ENCODE results near the gene ADPRS.

Gene ADPRS

DNA sequence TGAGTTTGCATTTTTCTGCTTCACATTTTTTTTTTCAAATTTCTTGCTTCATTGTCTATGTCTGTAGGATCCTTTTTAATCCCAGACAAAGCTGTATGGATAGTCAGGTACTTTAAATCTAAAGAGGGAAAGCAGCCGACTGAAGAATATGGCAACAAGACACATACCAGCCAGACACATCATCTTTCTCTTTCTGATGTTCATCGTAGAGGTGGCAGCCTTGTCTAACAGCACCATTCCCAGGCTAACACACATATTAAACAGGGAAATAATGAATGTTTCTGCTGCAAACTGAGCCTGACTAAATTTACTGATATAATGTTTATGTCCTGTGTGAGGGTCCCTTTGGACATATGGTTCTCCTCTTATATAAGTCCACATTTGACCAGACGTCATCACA lies 8.5 kb upstream of the ADPRS start:
- Histone ChIP-seq H3K4me1 (ENCODE audit: control insufficient read depth, insufficient read depth, low read length) (peaks cover 8% of the 10 kb centered on the region), H3K36me3 (ENCODE audit: control insufficient read depth, insufficient read depth, low read length) (no peaks in the 10 kb centered on the region), H3K9me3 (ENCODE audit: control insufficient read depth, low read length) (no peaks in the 10 kb centered on the region), H3K27me3 (ENCODE audit: control insufficient read depth, insufficient read depth, low read length, poor library complexity, severe bottlenecking) (peaks cover 3% of the 10 kb centered on the region), H3K27ac (ENCODE audit: insufficient read depth, low read depth, low read length, poor library complexity, severe bottlenecking) (no peak overlapping the region), H3K4me3 (ENCODE audit: insufficient read depth, low read depth, low read length) (no peak overlapping the region)
- 79 to 89% methylated on average over 3 of the region's 3 CpGs for WGBS, 2 experiments

DNA sequence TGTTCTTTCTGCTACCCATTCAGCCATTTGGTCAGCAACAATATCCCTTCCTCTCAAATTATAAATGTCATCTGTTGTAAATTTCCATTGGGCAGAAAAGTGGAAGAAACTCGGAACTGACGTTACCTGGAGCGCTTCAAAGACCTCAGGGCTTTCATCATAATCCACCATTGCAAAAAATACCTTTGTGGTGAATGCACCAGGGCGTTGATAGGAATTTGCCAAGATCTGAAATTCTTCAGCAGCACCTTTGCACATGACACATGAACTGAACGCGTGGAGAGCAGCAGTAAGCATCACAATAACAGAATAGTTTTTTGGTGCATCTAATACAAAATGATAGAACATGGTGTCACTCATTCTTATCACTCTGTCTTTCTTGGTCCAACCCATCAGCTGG lies 7.9 kb upstream of the ADPRS start:
- no peaks in the 10 kb centered on the region for H3K9me3 ChIP-seq (ENCODE audit: control insufficient read depth, low read length)
- H3K27me3 ChIP-seq (ENCODE audit: control insufficient read depth, insufficient read depth, low read length, poor library complexity, severe bottlenecking), result peaks cover 3% of the 10 kb centered on the region
- no peak overlapping the region for H3K27ac ChIP-seq (ENCODE audit: insufficient read depth, low read depth, low read length, poor library complexity, severe bottlenecking)
- H3K4me3 ChIP-seq (ENCODE audit: insufficient read depth, low read depth, low read length), result no peak overlapping the region
- H3K4me1 ChIP-seq (ENCODE audit: control insufficient read depth, insufficient read depth, low read length), result peaks cover 8% of the 10 kb centered on the region
- no peaks in the 10 kb centered on the region for H3K36me3 ChIP-seq (ENCODE audit: control insufficient read depth, insufficient read depth, low read length)
- WGBS, 2 experiments, result 89 to 93% methylated on average over 6 of the region's 6 CpGs

DNA sequence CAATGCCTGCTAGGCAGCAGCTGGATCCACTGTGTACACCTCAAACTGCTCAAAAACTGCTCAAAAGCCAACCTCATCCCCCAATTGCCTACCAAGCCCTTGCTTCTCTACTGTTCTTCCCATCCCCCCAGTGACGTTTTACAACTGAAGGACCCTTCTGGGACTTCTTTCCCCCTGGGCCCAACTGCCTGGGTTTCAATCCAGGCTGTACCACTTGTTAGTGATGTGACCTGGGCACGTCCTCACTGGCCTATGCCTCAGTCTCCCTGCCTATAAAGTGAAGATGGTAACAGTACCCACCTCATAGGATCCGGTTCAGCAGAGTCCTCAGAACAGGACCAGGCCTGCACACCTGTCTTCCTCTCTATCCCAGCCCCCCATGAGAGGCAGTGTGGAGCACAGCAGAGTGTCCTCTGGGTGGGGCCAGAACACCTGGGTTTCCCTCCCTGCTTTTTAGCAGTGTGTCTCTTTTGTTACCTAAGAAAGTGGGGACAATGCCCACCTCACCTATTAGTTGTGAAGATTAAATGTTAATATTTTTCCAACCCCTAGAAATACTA lies 6.7 kb upstream of the ADPRS start:
- WGBS, 2 experiments, result 75 to 80% methylated on average over 3 of the region's 3 CpGs

DNA sequence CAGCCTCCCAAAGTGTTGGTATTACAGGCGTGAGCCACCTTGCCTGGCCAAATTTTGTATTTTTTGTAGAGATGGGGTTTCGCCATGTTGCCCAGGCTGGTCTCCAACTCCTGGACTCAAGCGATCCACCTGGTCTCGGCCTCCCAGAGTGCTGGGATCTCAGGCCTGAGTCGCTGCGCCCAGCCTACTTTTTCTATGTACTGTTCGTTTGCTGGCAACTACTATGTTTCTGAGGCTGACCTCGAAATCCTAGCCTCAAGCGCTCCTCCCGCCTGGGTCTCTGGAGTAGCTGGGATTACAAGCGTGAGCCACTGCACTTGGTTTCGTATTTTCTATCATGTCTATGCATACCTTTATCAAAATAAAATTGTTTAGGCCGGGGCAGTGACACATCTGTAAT lies 5.5 kb upstream of the ADPRS start:
- H3K36me3 ChIP-seq (ENCODE audit: control insufficient read depth, insufficient read depth, low read length), result peaks cover 5% of the 10 kb centered on the region

More for the DNA sequence above, 6.7 kb upstream of the ADPRS start:
- Histone ChIP-seq H3K4me3 (ENCODE audit: insufficient read depth, low read depth, low read length) (no peak overlapping the region), H3K9me3 (ENCODE audit: control insufficient read depth, low read length) (no peaks in the 10 kb centered on the region), H3K27me3 (ENCODE audit: control insufficient read depth, insufficient read depth, low read length, poor library complexity, severe bottlenecking) (peaks cover 3% of the 10 kb centered on the region), H3K36me3 (ENCODE audit: control insufficient read depth, insufficient read depth, low read length) (no peaks in the 10 kb centered on the region), H3K27ac (ENCODE audit: insufficient read depth, low read depth, low read length, poor library complexity, severe bottlenecking) (no peak overlapping the region), H3K4me1 (ENCODE audit: control insufficient read depth, insufficient read depth, low read length) (peaks cover 8% of the 10 kb centered on the region)

DNA sequence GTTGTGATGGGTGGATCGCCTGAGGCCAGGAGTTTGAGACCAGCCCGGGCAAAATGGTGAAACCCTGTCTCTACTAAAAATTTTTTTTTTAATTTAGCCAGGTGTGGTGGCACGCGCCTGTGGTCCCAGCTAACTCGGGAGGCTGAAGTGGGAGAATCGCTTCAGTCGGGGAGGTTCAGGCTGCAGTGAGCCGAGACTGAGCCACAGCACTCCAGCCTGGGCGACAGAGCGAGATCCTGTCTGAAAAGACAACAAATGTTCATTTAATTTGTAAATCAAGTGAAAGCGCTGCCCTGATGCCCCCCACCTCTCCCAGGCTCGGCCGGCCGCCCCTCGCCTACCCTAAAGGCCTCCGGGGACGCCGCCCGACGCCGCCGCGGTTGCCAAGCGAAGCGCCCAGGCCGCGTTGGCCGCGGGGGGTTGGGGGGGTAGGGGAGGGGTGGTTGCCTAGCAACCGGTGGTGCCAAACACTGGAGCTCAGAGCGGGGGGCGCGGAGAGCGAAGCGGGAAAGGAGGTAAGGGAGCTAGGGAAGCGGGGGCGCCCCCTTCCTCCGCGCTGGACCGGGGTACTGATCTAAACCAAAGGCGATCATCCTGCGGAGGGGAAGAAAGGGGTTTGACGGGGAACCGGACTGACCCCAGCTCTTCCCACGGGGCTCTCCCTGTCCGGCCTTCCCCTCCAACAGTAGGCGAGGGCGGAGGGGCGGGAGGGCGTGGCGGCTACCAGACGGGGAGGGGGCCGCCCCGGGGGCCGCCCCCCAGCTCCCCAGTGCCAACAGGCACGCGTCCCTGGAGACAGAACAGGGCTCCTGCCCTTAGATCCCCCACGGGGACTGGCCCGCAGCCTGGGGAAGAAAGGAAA lies 4.8 kb upstream of the ADPRS start, which contains the start of gene TEKT2:
TEKT2 (plus strand) TSS at position 460 of the 862 bp plus-strand sequence. CDS start 828 bp downstream, outside the sequence.
- Histone ChIP-seq H3K27ac (ENCODE audit: insufficient read depth, low read depth, low read length, poor library complexity, severe bottlenecking) (peak within 1 kb of the TSS; percentile 80), H3K27me3 (ENCODE audit: control insufficient read depth, insufficient read depth, low read length, poor library complexity, severe bottlenecking) (peaks cover 3% of the 10 kb centered on the region), H3K4me3 (ENCODE audit: insufficient read depth, low read depth, low read length) (peak within 1 kb of the TSS; percentile 70), H3K36me3 (ENCODE audit: control insufficient read depth, insufficient read depth, low read length) (peaks cover 5% of the 10 kb centered on the region), H3K9me3 (ENCODE audit: control insufficient read depth, low read length) (no peaks in the 10 kb centered on the region), H3K4me1 (ENCODE audit: control insufficient read depth, insufficient read depth, low read length) (peaks cover 8% of the 10 kb centered on the region)
- WGBS, 2 experiments, result 11% methylated on average over 59 of the region's 59 CpGs

More for the DNA sequence above, 5.5 kb upstream of the ADPRS start:
- Histone ChIP-seq H3K4me3 (ENCODE audit: insufficient read depth, low read depth, low read length) (no peak overlapping the region), H3K27ac (ENCODE audit: insufficient read depth, low read depth, low read length, poor library complexity, severe bottlenecking) (no peak overlapping the region), H3K4me1 (ENCODE audit: control insufficient read depth, insufficient read depth, low read length) (peaks cover 8% of the 10 kb centered on the region), H3K9me3 (ENCODE audit: control insufficient read depth, low read length) (no peaks in the 10 kb centered on the region), H3K27me3 (ENCODE audit: control insufficient read depth, insufficient read depth, low read length, poor library complexity, severe bottlenecking) (peaks cover 3% of the 10 kb centered on the region)
- 86 to 88% methylated on average over 13 of the region's 13 CpGs for WGBS, 2 experiments

DNA sequence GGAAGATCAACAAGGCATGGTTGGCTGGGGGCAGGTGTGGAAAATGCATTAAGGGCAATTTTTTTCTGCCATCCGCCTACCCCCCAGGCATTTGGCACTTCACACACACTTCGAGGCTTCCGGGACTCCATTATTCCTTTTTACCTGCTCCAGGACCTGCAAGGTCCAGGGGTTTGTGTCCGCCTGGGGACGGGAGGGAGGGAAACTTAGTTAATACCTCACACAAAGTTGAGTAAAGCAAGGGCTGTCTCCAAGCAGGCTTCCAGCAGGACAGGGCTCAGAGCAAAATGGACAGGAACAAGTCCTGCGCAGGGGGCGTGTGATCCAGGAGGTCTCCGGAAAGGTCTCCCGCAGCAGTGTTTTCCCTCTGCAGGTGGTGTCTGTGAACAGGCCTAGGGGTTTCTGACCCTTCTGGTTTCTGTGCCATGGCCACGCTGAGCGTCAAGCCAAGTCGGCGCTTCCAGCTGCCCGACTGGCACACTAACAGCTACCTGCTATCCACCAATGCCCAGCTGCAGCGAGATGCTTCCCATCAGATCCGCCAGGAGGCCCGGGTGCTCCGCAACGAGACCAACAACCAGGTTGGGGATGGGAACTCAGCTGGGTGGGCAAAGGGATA lies 4.1 kb upstream of the ADPRS start:
- H3K9me3 ChIP-seq (ENCODE audit: control insufficient read depth, low read length), result no peaks in the 10 kb centered on the region
- WGBS, 2 experiments, result 72 to 73% methylated on average over 19 of the region's 19 CpGs
- peaks cover 5% of the 10 kb centered on the region for H3K36me3 ChIP-seq (ENCODE audit: control insufficient read depth, insufficient read depth, low read length)
- H3K27me3 ChIP-seq (ENCODE audit: control insufficient read depth, insufficient read depth, low read length, poor library complexity, severe bottlenecking), result peaks cover 3% of the 10 kb centered on the region
- peaks cover 11% of the 10 kb centered on the region for H3K4me1 ChIP-seq (ENCODE audit: control insufficient read depth, insufficient read depth, low read length)
- H3K4me3 ChIP-seq (ENCODE audit: insufficient read depth, low read depth, low read length), result peak overlapping the region; percentile 70
- H3K27ac ChIP-seq (ENCODE audit: insufficient read depth, low read depth, low read length, poor library complexity, severe bottlenecking), result peak overlapping the region; percentile 80

DNA sequence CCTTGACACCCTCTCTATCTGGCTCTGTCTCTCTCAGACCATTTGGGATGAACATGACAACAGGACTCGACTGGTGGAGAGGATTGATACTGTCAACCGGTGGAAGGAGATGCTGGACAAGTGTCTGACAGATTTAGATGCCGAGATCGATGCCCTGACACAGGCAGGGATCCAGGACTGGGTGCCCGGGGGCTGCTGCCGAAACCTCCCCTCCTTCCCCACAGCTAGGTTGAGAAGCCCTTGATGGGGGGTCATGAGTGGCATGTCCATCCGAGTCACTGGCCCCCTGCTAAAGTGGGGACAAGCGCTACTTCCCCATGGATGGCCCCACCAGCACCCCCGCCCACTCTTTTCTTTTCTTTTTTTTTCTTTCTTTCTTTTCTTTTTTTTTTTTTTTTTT lies 3.6 kb upstream of the ADPRS start:
- Histone ChIP-seq H3K36me3 (ENCODE audit: control insufficient read depth, insufficient read depth, low read length) (peaks cover 6% of the 10 kb centered on the region), H3K27ac (ENCODE audit: insufficient read depth, low read depth, low read length, poor library complexity, severe bottlenecking) (no peak overlapping the region), H3K4me1 (ENCODE audit: control insufficient read depth, insufficient read depth, low read length) (peaks cover 16% of the 10 kb centered on the region), H3K9me3 (ENCODE audit: control insufficient read depth, low read length) (no peaks in the 10 kb centered on the region), H3K4me3 (ENCODE audit: insufficient read depth, low read depth, low read length) (peak overlapping the region; percentile 70), H3K27me3 (ENCODE audit: control insufficient read depth, insufficient read depth, low read length, poor library complexity, severe bottlenecking) (peaks cover 3% of the 10 kb centered on the region)
- WGBS, 2 experiments, result 94 to 96% methylated on average over 9 of the region's 9 CpGs

DNA sequence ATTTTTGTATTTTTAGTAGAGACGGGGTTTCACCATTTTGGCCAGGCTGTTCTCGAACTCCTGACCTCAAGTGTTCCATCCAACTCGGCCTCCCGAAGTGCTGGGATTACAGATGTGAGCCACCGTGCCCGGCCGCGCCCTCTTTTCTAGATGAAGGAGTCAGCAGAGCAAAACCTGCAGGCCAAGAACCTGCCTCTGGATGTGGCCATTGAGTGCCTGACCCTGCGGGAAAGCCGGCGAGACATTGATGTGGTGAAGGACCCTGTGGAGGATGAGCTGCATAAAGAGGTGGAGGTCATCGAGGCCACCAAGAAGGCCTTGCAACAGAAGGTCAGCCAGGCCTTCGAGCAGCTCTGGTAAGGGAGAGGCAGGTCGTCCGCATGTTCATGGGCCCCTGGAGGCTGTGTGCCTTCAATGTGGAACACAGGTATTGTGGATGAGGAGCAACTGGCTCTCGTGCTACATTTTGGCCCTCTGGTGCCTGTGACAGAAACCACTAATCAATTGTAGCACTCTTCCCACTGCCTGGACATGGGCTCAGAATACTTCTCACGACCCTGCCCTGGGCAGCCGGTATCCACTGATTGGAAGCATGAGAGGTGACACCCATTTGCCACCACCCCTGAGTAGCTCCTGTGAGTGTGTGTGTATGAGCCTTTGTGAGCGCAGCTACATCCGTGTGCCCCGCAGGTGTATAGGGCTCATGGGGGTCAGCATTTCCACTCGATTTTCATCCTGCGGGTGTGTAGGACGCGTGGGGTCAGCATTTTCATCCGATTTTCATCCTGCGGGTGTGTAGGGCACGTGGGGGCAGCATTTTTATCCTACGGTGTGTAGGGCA lies 2.8 kb upstream of the ADPRS start:
- Histone ChIP-seq H3K9me3 (ENCODE audit: control insufficient read depth, low read length) (no peaks in the 10 kb centered on the region), H3K27me3 (ENCODE audit: control insufficient read depth, insufficient read depth, low read length, poor library complexity, severe bottlenecking) (peaks cover 3% of the 10 kb centered on the region), H3K4me3 (ENCODE audit: insufficient read depth, low read depth, low read length) (no peak overlapping the region), H3K36me3 (ENCODE audit: control insufficient read depth, insufficient read depth, low read length) (peaks cover 9% of the 10 kb centered on the region), H3K27ac (ENCODE audit: insufficient read depth, low read depth, low read length, poor library complexity, severe bottlenecking) (no peak overlapping the region), H3K4me1 (ENCODE audit: control insufficient read depth, insufficient read depth, low read length) (peaks cover 16% of the 10 kb centered on the region)
- 93% methylated on average over 29 of the region's 29 CpGs for WGBS, 2 experiments

DNA sequence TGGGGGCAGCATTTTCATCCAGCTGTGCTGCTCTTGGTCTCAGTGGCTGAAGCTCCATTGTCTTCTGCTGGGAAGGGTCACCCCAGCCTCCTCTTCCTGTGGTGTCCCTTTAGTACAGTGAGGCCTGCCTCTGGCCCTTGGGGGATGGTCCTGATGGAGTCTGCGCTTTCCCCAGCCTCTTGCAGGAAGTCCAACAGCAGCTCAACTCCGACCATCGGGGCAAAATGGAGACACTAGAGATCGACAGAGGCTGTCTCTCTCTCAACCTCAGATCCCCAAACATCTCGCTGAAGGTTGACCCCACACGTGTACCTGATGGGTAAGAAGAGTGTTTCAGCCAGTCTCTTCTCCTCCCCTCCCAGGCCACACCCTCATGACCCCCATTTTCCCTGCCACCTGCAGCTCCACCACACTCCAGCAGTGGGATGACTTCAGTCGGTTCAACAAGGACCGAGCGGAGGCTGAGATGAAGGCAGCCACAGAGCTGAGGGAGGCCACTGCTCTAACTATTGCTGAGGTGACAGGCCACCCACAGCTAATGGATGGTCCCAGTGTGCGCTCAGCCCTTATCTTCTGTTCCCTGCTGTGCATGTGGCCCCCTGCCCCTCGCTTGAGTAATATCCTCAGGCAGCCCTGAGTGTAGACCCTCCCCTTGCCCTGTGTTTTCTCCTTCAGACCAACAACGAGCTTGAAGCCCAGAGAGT lies 2.0 kb upstream of the ADPRS start:
- 87 to 90% methylated on average over 12 of the region's 12 CpGs for WGBS, 2 experiments
- peaks cover 16% of the 10 kb centered on the region for H3K4me1 ChIP-seq (ENCODE audit: control insufficient read depth, insufficient read depth, low read length)
- peaks cover 3% of the 10 kb centered on the region for H3K27me3 ChIP-seq (ENCODE audit: control insufficient read depth, insufficient read depth, low read length, poor library complexity, severe bottlenecking)
- H3K9me3 ChIP-seq (ENCODE audit: control insufficient read depth, low read length), result no peaks in the 10 kb centered on the region
- H3K27ac ChIP-seq (ENCODE audit: insufficient read depth, low read depth, low read length, poor library complexity, severe bottlenecking), result no peak overlapping the region
- H3K36me3 ChIP-seq (ENCODE audit: control insufficient read depth, insufficient read depth, low read length), result peaks cover 16% of the 10 kb centered on the region
- H3K4me3 ChIP-seq (ENCODE audit: insufficient read depth, low read depth, low read length), result no peak overlapping the region

Measured in ectodermal cell (in vitro differentiated cells).